PFSK-1 (cell line): Measurements from ENCODE around the gene MGAT3.

Experiments used
- FOXP2 ChIP-seq: optimal IDR thresholded peaks from 2 replicates; pipeline ENCODE3; 2011; ENCODE audit warnings: borderline replicate concordance, control low read depth, inconsistent platforms; ENCODE audit not compliant: insufficient read depth; ENCODE audit errors: extremely low read length, extremely low read depth
- POLR2AphosphoS5 ChIP-seq: IDR thresholded peaks from 2 replicates; pipeline ENCODE4 v1.6.1; 2012; ENCODE audit warnings: low read depth, mild to moderate bottlenecking, control low read depth, low read length, moderate library complexity
- REST ChIP-seq, 2 experiments: IDR thresholded peaks; 2 replicates each; pipeline versions ENCODE4 v1.6.1 to v1.8.0; 2011 to 2012; ENCODE audit warnings: low read depth in 2 of 2, low read length in 2 of 2, control low read depth in 1 of 2, inconsistent platforms in 1 of 2, mild to moderate bottlenecking in 1 of 2, moderate library complexity in 1 of 2; ENCODE audit not compliant: insufficient read depth in 1 of 2
- SIN3A ChIP-seq: IDR thresholded peaks from 2 replicates; pipeline ENCODE4 v1.6.1; 2012; ENCODE audit warnings: mild to moderate bottlenecking, low read length, moderate library complexity, borderline replicate concordance; ENCODE audit not compliant: insufficient read depth
- TAF1 ChIP-seq: IDR thresholded peaks from 2 replicates; pipeline ENCODE4 v1.6.1; 2012; ENCODE audit warnings: low read length, control low read depth, borderline replicate concordance; ENCODE audit not compliant: insufficient read depth

MGAT3 gene

GRCh38 chr22:39448205-39449054, 8.4 kb upstream of the MGAT3 start:
- TF ChIP-seq TAF1 (no peak), FOXP2 (no peak), SIN3A (no peak), REST (IDR thresholded peaks at IDR 0.05; ENCODE audit: insufficient read depth in 1 of 2, low read depth in 2 of 2, low read length in 2 of 2) (no peak), POLR2AphosphoS5 (no peak)

DNA sequence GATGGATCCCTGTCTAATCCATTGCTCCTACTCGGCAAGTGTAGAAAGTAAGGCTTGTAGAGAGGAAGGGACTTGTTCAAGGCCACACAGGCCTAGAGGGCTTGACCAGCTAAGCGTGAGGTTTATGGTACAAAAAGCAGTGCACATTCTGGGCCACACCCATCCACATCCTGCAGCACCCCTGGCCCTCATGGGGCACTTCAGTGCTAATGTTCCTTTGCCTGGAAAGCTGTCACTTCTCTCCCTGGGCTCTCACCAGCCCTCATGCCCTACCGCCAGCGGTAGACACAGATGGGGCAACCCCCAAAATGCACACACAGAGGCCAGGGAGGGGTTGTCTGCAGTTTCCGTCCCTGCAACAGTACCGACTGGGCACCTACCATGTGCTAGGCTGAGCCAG, 7.1 kb upstream of the MGAT3 start:
- TF ChIP-seq FOXP2, result no peak
- no peak for TF ChIP-seq POLR2AphosphoS5
- TF ChIP-seq SIN3A, result no peak
- no peak for TF ChIP-seq REST (IDR thresholded peaks at IDR 0.05; ENCODE audit: insufficient read depth in 1 of 2, low read depth in 2 of 2, low read length in 2 of 2)
- no peak for TF ChIP-seq TAF1

DNA sequence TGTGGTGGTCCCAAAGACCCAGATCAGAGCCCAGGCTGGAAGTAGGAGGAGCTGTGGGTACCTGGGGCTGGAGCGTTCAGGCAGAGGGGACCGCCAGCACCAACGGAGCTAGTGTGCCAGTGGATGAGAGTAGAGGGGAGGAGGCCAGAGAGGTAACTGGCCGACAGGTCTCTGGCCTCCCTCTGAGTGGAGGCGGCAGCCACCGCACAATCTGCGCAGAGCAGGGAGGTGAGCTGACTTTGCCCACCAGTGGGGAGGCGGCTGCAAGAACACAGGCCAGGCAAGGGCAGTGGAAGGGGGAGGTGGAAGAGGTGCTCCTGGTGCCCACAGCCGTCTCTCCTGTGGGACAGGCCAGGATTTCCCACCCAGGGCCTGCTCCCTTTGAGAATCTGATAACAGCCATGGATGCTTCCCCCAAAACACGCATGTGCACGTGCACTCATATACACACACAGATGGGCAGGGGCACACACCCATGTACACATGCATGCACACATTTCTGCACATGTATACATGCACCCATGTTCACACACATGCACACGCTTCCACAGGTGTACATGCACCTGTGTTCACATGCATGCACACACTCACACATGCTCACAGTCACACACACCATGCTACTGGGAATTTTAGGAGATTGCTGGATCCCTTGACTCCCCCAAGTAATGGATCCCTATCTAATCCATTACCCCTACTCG, 6.4 kb upstream of the MGAT3 start:
- TF ChIP-seq POLR2AphosphoS5 (no peak), FOXP2 (no peak), TAF1 (no peak), SIN3A (no peak), REST (IDR thresholded peaks at IDR 0.05; ENCODE audit: insufficient read depth in 1 of 2, low read depth in 2 of 2, low read length in 2 of 2) (no peak)

DNA sequence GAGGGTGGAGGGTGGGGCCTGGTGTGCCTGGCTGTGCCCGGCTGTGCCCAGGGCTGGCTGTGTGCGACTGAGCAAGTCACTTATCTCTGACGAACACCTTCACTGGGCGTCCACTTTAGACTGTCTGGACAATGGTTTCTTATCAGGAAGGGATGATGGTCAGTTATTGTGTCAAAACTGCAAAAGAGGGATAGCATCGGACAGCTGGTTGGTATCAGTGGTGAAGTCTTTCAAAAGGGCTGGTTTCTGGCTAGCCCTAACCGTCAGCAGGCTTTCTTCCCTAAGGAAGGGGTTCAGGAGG, 4.1 kb upstream of the MGAT3 start:
- TF ChIP-seq TAF1 (no peak), FOXP2 (no peak), REST (IDR thresholded peaks at IDR 0.05; ENCODE audit: insufficient read depth in 1 of 2, low read depth in 2 of 2, low read length in 2 of 2) (no peak), SIN3A (no peak), POLR2AphosphoS5 (no peak)
